Dermis blood vessel endothelial cell (primary cell): ENCODE results near the gene PHLDA3. TPM values are rescaled to one million over a fixed set of nuclear protein-coding genes. Genes with fewer than 3 reads are reported as not detected.

Experiments
- DNase-seq: peaks from one replicate; pipeline ENCODE4 v3.0.0; 2010
- total RNA-seq: library from RNA; depleted of rRNA; stranded (reverse); fragments of >200 nt; gene quantifications from 2 replicates; pipeline ENCODE4 v1.2.3, GENCODE V29; 2014

PHLDA3 gene
- 29.4 and 56.3 TPM in 2 replicates for total RNA-seq

DNA sequence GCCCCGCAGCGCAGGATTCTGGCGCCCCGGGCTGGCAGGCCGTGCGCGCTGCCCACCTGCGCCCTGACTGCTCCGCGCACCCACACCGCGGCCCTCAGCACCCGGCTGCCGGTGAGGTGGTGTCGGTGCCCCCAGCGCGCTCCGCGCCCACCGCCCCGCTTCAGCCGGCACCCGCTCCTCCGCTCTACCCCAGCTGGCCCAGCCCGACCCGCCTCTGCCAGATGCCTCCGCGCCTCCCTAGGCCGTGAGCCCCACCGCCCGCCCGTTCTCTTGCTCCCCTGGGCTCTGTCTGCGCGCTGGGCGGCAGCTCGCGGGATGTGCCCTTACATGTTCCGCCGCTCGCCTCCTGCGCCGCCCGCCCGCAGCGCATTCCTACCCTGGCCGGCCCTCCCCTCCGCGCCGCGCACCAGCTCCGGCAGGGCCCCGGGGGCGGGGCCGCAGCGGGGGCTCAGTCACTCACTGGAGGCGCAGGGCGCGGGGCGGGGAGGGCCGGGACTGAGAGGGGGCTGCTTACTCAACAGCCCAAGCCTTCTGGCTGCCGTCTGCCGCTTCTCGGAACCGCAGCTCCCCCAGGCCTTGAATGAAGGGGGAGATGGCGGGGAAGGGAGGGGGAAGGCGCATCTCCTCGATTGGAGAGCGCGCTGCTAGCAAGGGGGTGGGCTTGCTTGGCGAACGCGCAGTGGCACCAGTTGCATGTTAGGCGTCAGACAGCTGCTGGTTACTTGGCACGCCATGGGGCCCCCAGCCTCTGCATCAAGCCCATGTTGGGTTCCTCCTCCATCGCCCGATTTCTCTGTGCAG, at the start of gene PHLDA3:
PHLDA3 (minus strand) TSS at position 345 of the 801 bp plus-strand sequence. CDS start 402 bp downstream, outside the sequence.
- DNase-seq, result peak; percentile 86

DNA sequence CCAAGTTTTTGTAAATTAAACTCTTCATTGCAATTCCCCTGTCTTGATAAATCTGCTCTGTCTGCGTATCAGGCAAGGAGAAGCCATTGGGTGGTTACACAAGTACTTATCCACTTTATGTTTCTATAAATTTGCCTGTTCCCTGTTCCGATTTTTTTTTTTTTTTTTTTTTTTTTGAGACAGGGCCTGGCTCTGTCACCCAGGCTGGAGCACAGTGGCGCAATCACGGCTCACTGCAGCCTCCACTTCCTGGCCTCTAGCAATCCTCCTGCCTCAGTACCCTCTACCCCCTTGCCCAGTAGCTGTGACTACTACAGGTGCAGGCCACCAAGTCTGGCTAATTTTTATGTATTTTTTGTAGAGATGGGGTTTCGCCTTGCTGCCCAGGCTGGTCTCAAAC, 49.1 kb upstream of the PHLDA3 start:
- DNase-seq, result no peak

DNA sequence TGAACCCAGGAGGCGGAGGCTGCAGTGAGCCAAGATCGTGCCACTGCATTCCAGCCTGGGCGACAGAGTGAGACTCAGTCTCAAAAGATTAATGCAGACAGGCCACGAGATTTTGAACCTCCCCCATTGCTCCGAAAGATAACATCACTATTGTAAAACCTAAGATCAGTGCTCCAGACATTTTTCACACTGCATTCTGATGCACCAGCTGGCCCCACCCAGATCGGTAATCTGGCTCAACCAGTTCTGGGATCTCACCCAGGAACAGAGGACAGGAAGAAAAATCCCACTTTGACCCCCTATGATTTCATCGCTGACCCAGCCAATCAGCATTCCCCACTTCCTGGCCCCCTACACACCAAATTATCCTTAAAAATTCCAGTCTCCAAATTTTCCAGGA, 48.6 kb upstream of the PHLDA3 start:
- DNase-seq, result no peak

GRCh38 chr1:201516511-201517127, 47.6 kb upstream of the PHLDA3 start:
- DNase-seq, result no peak

GRCh38 chr1:201515895-201516294, 46.9 kb upstream of the PHLDA3 start:
- no peak for DNase-seq

- no peak for DNase-seq
Measured at GRCh38 chr1:201515062-201515750, 46.2 kb upstream of the PHLDA3 start.

GRCh38 chr1:201514466-201514865, 45.5 kb upstream of the PHLDA3 start:
- no peak for DNase-seq

DNA sequence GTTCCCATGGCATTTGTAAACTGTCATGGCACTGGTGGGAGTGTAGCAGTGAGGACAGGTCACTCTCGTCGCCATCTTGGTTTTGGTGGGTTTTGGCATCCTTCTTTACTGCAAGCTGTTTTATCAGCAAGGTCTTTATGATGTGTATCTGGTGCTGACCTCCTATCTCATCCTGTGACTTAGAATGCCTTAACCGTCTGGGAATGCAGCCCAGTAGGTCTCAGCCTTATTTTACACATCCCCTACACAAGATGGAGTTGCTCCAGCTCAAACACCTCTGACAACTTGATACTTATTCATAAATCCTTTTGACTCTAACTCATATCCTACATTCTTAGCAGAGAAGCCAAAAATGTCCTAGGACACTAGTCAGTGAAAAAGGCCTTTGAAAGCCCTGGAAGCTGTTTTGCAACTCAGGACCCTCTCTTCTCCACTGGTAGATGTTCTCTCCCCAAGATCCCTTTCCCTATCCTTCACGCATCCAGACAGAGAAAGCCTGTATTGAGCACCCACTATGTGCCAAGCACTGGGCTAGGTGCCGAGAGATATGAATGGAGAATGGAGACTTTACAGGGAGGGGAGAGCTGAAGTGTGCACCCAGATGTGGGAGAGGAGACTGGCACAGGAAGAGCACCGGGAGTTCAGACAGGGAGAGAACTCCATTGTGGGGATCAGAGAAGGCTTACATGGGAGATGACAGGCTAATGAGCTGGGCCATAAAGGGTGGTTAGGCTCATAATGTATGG, 44.7 kb upstream of the PHLDA3 start:
- DNase-seq, result no peak

DNA sequence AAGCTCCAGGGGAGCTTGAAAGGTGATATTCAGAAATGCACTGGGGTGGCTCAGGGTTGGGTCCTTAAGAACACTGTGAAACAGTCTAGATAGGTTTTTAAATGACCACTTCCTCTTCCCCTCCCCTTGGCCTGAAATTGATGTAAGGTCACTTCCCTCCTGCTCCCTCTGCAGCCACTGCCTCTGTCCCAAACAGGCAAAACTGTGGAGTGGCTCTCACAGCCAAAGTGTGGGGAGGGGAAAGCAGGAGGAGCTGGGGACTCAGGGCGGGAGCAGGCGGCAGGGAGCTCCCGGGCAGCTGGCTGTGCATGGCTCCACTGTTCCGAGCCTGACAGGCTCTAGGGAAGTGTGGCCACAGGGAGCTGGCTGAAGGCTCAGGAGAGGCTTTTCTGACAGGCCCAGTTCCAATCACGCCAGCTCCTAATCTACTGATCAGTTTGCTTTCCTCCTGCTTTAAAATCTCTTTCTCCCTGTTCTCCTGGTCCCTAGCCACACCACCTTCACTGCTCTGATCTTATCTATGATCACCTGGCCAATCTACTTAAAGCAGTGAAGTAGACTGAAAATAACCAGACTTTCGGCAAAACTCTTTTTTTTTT, 43.1 kb upstream of the PHLDA3 start:
- peak; percentile 51 for DNase-seq

DNA sequence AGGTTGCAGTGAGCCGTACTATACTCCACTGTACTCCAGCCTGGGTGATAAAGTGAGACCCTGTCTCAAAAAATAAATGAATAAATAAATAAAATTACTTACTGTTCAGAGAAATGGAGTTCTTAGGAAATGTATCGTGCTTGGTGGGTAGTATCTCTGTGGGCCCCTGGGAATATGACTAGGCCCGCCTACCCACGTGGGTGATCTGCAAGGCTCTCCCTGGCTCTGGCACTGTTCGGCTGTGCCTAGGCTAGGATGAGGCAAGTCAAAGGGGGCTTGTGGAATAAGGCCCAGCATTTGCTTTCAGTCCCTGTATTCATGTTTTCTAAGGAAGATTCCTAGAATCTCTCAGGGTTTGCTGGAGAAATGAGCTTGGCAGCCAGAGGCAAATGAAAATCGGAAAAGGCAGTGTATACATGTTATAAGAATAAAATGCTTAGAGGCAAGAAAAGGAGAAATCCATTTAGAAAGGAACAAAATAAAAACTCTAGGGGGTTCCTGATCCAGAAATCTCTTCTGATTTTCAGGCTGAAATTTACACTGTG, 42.5 kb upstream of the PHLDA3 start:
- DNase-seq, result no peak

DNA sequence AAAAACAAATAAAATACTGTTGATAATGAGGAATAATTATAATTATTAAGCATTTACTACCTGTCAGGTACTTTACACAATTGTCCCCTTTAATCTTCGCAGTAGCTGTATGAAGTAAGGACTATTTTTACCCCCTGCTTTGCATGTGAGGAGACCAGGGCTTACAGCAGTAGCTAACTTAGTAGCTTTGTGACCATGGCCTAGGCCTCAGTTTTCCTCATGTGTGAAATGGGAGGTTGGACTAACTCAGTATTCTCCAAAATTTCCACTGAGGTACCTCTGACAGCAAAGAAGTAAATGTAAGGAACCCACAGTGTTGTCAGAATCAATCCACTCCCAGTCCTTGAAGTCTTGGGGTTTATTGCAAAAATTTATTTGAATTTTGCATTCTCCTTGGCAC, 41.7 kb upstream of the PHLDA3 start:
- DNase-seq, result no peak

GRCh38 chr1:201509601-201510374, 40.8 kb upstream of the PHLDA3 start:
- DNase-seq, result no peak

DNA sequence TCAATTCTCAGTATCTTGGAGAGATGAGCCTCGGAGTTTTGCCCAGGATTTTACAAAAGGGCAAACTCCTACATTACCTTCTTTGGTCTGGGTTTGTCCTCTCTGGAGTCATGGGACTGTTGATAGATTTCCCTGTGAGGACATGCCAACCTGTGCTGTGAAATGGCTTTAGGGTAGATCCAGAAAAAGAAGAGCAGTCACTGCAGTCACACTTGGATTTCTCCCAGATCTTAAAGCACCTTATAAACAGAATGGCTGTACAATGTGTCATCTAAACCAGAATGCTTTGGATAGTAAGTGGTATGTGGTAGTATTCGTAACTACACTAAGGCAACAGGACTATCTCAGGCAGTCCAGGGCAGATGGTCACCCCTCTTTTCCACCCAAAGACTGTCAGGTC, 39.8 kb upstream of the PHLDA3 start:
- no peak for DNase-seq

- DNase-seq, result no peak
Measured at GRCh38 chr1:201507360-201507675, 38.3 kb upstream of the PHLDA3 start.

DNA sequence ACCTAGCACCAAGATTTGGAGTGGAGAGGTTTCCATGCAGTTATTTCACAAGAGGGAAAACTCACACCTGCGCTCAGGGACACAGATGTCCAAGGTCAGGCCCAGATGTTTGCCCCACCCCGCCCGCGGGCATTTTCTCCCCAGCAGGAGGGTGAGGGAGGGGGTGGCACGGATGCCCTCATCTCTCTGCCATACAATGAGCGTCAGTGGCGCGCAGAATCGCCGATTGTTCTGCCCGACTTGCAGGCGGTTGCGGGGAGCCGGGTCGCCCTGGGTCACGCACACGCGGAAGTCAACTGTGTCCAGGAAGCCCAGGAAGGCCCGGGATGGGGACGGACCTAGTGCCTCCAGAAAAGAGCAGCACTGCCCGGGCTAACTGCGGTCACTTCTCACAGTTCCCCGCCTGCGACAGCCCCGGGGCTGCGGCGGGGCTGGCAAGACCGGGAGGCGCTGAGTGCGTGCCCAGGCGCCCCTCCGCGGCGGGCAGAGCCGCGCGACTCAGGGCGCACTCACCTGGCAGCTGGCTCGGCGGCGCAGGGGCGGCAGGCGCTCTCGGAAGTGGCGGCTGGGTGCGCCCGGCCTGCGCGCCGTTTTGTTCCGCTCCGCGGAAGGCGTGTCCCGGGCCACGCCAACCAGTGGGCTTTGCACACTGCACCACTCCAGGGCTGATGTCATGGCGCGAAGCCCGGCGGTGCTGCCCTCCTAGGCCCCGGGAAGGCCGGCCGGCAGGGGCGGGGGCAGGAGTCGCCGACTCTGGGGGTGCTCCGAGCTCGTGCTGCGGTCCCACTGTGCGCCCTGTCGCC, 37.8 kb upstream of the PHLDA3 start, which contains the start of gene CSRP1:
CSRP1 (minus strand) TSS at position 567 of the 803 bp plus-strand sequence. CDS start 10,820 bp downstream, outside the sequence.
- peak; percentile 86 for DNase-seq

DNA sequence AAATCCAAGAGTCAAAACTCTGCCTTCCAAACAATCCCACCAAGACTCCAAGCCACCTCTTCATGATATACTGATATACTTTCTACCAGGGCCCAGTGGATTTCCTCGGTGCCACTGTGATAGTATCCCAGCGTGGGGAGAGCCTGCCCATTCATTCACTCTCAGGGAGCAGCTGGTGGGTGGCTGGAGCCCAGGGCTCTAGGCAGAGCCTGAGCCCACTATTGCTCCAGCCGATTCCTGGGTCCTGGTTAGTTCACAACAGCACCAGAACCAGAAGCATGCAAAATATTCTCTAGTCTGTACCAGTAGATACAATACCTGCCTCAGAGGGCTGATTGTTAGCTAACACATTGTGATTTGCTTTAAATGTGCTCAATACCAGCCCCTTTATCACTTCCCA, 37.1 kb upstream of the PHLDA3 start:
- DNase-seq, result no peak

DNA sequence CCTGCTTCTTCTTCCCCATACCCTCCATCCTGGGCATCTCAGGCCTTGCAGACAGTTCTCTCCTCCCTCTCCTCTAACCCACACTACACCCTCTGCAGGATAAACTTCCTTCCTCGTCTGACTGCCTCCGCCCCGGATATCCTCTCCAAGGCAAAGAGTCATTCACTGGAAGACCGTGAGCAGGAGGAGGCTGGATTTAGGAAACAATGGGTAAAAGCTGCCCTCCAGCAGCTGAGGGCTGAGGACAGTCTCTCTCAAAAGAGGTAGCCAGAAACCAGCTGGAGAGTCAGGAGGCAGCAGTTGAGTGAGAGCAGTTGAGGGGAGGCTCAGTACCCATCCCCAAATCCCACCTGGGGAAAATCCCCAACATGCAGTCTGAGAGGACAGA, 36.5 kb upstream of the PHLDA3 start:
- peak; percentile 83 for DNase-seq

GRCh38 chr1:201504799-201505502, 36.0 kb upstream of the PHLDA3 start:
- DNase-seq, result no peak

DNA sequence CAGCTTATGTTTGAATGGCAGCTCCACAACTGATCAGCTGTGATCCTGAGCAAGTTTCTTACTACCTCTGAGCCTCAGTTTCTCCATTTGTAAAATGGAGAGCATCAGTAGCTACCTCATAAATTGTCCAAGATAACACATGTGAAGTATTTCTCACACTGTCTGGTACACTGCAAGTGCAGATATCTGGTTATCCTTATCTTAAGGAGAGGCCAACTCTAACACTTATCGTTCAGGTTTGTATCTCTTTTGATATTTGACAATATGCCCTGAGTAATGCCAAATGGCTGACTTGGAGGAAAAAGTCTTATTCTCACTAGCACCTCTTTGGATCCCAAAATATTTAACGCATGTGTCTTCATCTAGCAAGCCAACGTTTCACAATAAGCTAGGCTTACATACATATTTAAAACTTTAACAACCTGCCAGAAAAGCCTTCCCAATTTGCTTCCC, 35.2 kb upstream of the PHLDA3 start:
- DNase-seq, result no peak
